GM10248 (cell line): Measurements from ENCODE around the gene ADGB.

ENCODE experiments used
- CTCF ChIA-PET: fragments of 300-600 bp; sonication (Branson Sonifier 250); formaldehyde crosslinking; extraction: SDS; loops from one replicate; lab custom pipeline; 2021; ENCODE audit warnings: antibody characterized with exemption; lab: Yijun Ruan, JAX
- POLR2A ChIA-PET: fragments of 350-650 bp; sonication (Branson Sonifier 250); formaldehyde crosslinking; extraction: SDS; loops from one replicate; lab custom pipeline; 2020; ENCODE audit warnings: antibody characterized with exemption; lab: Yijun Ruan, JAX
- DNase-seq: peaks from one replicate; pipeline ENCODE4 v3.0.0; 2012; ENCODE audit errors: extremely low spot score
- TF ChIP-seq, protein P1 (sequence below): IDR thresholded peaks from 2 replicates; pipeline ENCODE4 v1.5.1; 2012; ENCODE audit warnings: mild to moderate bottlenecking, low read depth; ENCODE audit errors: extremely low read depth, missing control alignments, control extremely low read depth

ADGB gene

DNA sequence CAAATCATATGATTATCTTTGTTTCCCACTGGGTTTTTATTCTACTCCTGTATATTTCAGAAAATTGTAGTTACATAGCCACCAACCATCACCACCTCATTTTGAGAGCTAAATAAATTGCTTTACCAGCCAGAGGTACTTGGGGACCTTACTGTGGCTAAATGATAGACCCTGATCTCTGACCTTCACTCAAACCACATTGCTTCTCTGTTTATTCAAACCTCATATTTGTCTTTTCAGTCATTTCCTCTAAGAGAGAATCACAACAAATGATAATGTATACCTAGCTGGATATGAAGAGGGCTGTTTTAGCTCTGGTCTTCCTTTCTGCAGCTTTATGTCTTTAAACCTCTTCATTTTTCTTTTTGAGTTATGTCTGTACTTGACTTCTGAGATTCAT lies 142.8 kb downstream of the ADGB start:
- DNase-seq: no peak
- TF ChIP-seq, protein P1, sequence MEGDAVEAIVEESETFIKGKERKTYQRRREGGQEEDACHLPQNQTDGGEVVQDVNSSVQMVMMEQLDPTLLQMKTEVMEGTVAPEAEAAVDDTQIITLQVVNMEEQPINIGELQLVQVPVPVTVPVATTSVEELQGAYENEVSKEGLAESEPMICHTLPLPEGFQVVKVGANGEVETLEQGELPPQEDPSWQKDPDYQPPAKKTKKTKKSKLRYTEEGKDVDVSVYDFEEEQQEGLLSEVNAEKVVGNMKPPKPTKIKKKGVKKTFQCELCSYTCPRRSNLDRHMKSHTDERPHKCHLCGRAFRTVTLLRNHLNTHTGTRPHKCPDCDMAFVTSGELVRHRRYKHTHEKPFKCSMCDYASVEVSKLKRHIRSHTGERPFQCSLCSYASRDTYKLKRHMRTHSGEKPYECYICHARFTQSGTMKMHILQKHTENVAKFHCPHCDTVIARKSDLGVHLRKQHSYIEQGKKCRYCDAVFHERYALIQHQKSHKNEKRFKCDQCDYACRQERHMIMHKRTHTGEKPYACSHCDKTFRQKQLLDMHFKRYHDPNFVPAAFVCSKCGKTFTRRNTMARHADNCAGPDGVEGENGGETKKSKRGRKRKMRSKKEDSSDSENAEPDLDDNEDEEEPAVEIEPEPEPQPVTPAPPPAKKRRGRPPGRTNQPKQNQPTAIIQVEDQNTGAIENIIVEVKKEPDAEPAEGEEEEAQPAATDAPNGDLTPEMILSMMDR: no peak
- ChIA-PET CTCF (interaction anchor here (1.9 kb wide), 1 partner anchor 9 kb away, joined by 7 read pairs; no protein-coding TSS in a partner anchor), POLR2A (no interaction called here)

GRCh38 chr6:146753306-146753705 lies 154.5 kb downstream of the ADGB start:
- ChIA-PET POLR2A (no interaction called here), CTCF (no interaction called here)
- TF ChIP-seq, protein P1: no peak
- no peak for DNase-seq

GRCh38 chr6:146767632-146768031 lies 168.9 kb downstream of the ADGB start:
- no peak for DNase-seq
- CTCF ChIA-PET: interaction anchor here (1.3 kb wide), 1 partner anchor 18 kb away, joined by 3 read pairs; no protein-coding TSS in a partner anchor
- POLR2A ChIA-PET: no interaction called here
- TF ChIP-seq, protein P1: no peak

- ChIA-PET CTCF (interaction anchor here (1.2 to 1.3 kb wide), 2 partner anchors 17 kb away, joined by 3 read pairs; no protein-coding TSS in a partner anchor), POLR2A (no interaction called here)
- no peak for DNase-seq
- TF ChIP-seq, protein P1: no peak
Observed at GRCh38 chr6:146768722-146769121, 169.9 kb downstream of the ADGB start.

DNA sequence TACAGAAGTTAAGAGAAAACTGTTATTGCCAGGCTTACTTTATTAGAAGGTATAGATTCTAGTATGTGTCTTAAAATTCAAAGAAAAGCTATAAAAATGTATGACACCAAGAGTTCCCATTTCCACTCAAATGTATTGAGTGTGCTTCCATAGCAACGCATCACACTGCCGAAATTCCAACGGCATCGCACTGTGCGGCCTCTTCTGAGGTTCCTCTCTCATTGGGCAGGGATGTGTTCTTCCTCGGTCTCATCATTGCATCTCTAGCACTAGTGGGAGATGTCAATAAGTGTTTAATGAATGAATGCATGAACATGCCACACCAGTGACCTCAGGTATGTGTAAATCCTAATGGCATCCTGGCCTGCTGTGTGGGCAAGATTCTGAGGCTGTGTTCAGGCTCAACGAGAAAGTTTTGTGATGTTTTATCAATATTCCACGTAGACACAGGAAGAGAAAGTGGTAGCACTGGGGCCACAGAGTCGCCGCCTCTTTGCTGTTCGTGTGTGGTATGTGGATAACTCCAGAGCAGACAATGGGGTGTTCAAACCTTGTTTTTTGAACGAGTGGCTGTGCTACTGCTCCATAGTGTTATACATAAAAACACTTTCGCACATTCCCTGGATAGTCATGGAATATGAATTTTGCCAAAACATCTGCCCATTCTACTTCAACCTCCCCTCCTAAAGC lies 171.6 kb downstream of the ADGB start:
- ChIA-PET CTCF (interaction anchor here (1.3 to 1.4 kb wide), 2 partner anchors 10 to 17 kb away, joined by 3 read pairs; no protein-coding TSS in a partner anchor), POLR2A (no interaction called here)
- no peak for DNase-seq
- TF ChIP-seq, protein P1: no peak

DNA sequence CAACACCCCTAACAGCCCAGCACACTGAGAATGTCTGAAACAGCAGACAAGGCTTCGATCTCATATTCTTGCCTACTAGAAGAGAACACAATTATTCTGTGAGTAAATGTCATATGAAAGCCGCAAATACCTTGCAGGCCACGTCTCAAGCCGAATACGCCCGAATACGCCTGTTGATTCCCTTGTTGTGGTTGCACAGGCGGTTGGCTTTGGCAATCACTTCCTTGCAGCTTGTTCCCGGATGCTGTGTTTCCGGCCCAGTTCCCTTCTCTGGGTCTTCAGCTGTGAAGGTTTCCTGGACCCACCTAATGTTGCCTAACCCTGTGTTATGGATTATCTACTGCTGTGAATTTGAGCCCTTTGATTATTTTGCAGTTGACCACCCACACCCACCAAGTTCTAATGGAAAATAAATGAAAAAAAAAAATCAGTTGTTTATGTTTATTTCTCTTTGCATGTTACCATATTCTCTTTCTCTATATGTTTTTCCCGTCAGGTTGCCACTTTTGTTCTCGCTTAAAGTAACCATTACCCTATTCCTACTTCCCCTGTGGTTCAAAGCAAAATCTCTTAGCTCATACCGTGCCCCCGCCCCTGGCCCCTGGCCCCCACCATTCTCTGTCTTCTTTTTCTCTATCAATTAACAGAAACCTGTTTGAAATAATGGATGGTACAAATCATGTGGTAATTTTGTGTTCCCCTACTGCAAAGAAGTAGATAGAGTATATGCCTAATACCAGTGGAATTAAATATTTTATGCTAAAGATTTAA lies 172.4 kb downstream of the ADGB start:
- TF ChIP-seq, protein P1: no peak
- ChIA-PET CTCF (no interaction called here), POLR2A (no interaction called here)
- DNase-seq: no peak
